MCF 10A (cell line): ENCODE data around the gene ERMARD. TPM values are rescaled to one million over a fixed set of nuclear protein-coding genes. Genes with fewer than 3 reads are reported as not detected.
A peak's percentile ranks its signal among the peaks of the same experiment; 100 is the strongest.

ENCODE experiments used
- BruUV-seq: library from RNA; stranded (reverse); fragments of 400-500 nt; replicated peaks from 2 replicates; lab custom pipeline; 2021; lab: Mats Ljungman, UMichigan
- CTCF ChIA-PET: fragments of 300-600 bp; sonication (Branson Sonifier 250); formaldehyde crosslinking; extraction: SDS; loops from one replicate; lab custom pipeline; 2021; ENCODE audit warnings: antibody characterized with exemption, inconsistent platforms; lab: Yijun Ruan, JAX
- POLR2A ChIA-PET: fragments of 300-600, 350-650 bp; sonication (Branson Sonifier 250); formaldehyde crosslinking; extraction: SDS; loops from one replicate; lab custom pipeline; 2020; ENCODE audit warnings: antibody characterized with exemption, inconsistent platforms; lab: Yijun Ruan, JAX
- DNase-seq: peaks from one replicate; pipeline ENCODE4 v3.0.0-alpha.2; 2018; ENCODE audit not compliant: unreplicated experiment
- H3K27ac Mint-ChIP-seq: one replicate; pipeline ENCODE4 v1.8.0; 2022; ENCODE audit warnings: mild to moderate bottlenecking, low read depth, mixed read lengths; ENCODE audit not compliant: unreplicated experiment
- H3K27me3 Mint-ChIP-seq: one replicate; pipeline ENCODE4 v1.8.0; 2022; ENCODE audit warnings: mixed read lengths; ENCODE audit not compliant: insufficient read depth, unreplicated experiment
- H3K36me3 Mint-ChIP-seq: one replicate; pipeline ENCODE4 v1.8.0; 2022; ENCODE audit warnings: mild to moderate bottlenecking, moderate library complexity, mixed read lengths; ENCODE audit not compliant: insufficient read depth, unreplicated experiment
- H3K4me1 Mint-ChIP-seq: one replicate; pipeline ENCODE4 v1.8.0; 2022; ENCODE audit warnings: mixed read lengths; ENCODE audit not compliant: insufficient read depth, unreplicated experiment
- H3K4me3 Mint-ChIP-seq: one replicate; pipeline ENCODE4 v1.8.0; 2022; ENCODE audit warnings: mild to moderate bottlenecking, moderate library complexity, mixed read lengths; ENCODE audit not compliant: unreplicated experiment
- H3K9me3 Mint-ChIP-seq: one replicate; pipeline ENCODE4 v1.8.0; 2022; ENCODE audit warnings: mixed read lengths; ENCODE audit not compliant: unreplicated experiment
- intact Hi-C: fragments of 100-400 bp; cut with micrococcal nuclease; formaldehyde crosslinking; loops from 2 replicates; pipeline ENCODE4 v1.14.1; 2022
- total RNA-seq: library from RNA; stranded (reverse); gene quantifications from 2 replicates; pipeline ENCODE4 v1.2.3, GENCODE V29; 2022
- TF ChIP-seq, protein P1 (sequence below): fragments of 200-600 bp; IDR thresholded peaks from one replicate; pipeline ENCODE4 v1.8.0; 2022; ENCODE audit warnings: antibody characterized with exemption, mild to moderate bottlenecking; ENCODE audit not compliant: unreplicated experiment

ERMARD gene
- total RNA-seq, 1 experiment from 2014 or later, result 42.8 TPM

- H3K4me3 Mint-ChIP-seq, result no peak overlapping the region
- intact Hi-C loops, result no loop called here
- ChIA-PET CTCF (no interaction called here), POLR2A (interaction anchor here (1.5 to 1.8 kb wide), 2 partner anchors 10 to 12 kb away, joined by 3 to 10 read pairs; partner anchors contain the start of genes C6orf120 and WDR27)
- TF ChIP-seq, protein P1, sequence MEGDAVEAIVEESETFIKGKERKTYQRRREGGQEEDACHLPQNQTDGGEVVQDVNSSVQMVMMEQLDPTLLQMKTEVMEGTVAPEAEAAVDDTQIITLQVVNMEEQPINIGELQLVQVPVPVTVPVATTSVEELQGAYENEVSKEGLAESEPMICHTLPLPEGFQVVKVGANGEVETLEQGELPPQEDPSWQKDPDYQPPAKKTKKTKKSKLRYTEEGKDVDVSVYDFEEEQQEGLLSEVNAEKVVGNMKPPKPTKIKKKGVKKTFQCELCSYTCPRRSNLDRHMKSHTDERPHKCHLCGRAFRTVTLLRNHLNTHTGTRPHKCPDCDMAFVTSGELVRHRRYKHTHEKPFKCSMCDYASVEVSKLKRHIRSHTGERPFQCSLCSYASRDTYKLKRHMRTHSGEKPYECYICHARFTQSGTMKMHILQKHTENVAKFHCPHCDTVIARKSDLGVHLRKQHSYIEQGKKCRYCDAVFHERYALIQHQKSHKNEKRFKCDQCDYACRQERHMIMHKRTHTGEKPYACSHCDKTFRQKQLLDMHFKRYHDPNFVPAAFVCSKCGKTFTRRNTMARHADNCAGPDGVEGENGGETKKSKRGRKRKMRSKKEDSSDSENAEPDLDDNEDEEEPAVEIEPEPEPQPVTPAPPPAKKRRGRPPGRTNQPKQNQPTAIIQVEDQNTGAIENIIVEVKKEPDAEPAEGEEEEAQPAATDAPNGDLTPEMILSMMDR, result no peak
- H3K27ac Mint-ChIP-seq, result no peak overlapping the region
- DNase-seq, result no peak
- H3K36me3 Mint-ChIP-seq, result peaks cover 74% of the 10 kb centered on the region
- no peaks in the 10 kb centered on the region for H3K9me3 Mint-ChIP-seq
- no TSS peak for BruUV-seq
- H3K4me1 Mint-ChIP-seq, result peaks cover 5% of the 10 kb centered on the region
- no peaks in the 10 kb centered on the region for H3K27me3 Mint-ChIP-seq
These were observed 36.8 kb upstream of the ERMARD start for GRCh38 chr6:169714595-169714994.

- BruUV-seq, result no TSS peak
- no peak for DNase-seq
- Mint-ChIP-seq H3K27me3 (no peaks in the 10 kb centered on the region), H3K36me3 (peaks cover 44% of the 10 kb centered on the region), H3K4me1 (peaks cover 10% of the 10 kb centered on the region), H3K9me3 (no peaks in the 10 kb centered on the region), H3K4me3 (no peak overlapping the region), H3K27ac (no peak overlapping the region)
- CTCF ChIA-PET, result interaction anchor here (1.3 to 1.4 kb wide), 2 partner anchors 10 to 33 kb away, joined by 4 to 6 read pairs; partner anchors contain the start of genes DYNLT2 and ERMARD
- TF ChIP-seq, protein P1, result no peak
- intact Hi-C loops, result no loop called here
- POLR2A ChIA-PET, result interaction anchor here (1.3 to 3.7 kb wide), 5 partner anchors 10 to 31 kb away, joined by 3 to 25 read pairs (median 3); no protein-coding TSS in a partner anchor
These were observed 32.3 kb upstream of the ERMARD start for GRCh38 chr6:169719117-169719516.

GRCh38 chr6:169720207-169720855, 31.1 kb upstream of the ERMARD start:
- no peak overlapping the region for H3K27ac Mint-ChIP-seq
- intact Hi-C loops, result no loop called here
- peaks cover 10% of the 10 kb centered on the region for H3K4me1 Mint-ChIP-seq
- TF ChIP-seq, protein P1, result peak; percentile 26
- peaks cover 32% of the 10 kb centered on the region for H3K36me3 Mint-ChIP-seq
- no peaks in the 10 kb centered on the region for H3K9me3 Mint-ChIP-seq
- H3K27me3 Mint-ChIP-seq, result no peaks in the 10 kb centered on the region
- CTCF ChIA-PET, result interaction anchor here (0.7 kb wide), 1 partner anchor 10 kb away, joined by 3 read pairs; no protein-coding TSS in a partner anchor
- H3K4me3 Mint-ChIP-seq, result no peak overlapping the region
- POLR2A ChIA-PET, result interaction anchor here (0.7 to 5.4 kb wide), 5 partner anchors 11 to 32 kb away, joined by 3 to 102 read pairs (median 11); partner anchors contain the start of genes C6orf120 and WDR27
- DNase-seq, result no peak
- BruUV-seq, result no TSS peak
